ENCODE data around the gene OR5K4.

The OR5K4 gene

GRCh38 chr3:98353554-98353953 lies at the start of gene OR5K4:
Gene OR5K4 (plus strand): TSS chr3:98353854. CDS start chr3:98353854, 0 bp downstream.
- POLR2A ChIA-PET: no interaction called here

GRCh38 chr3:98322101-98322500 lies 31.6 kb upstream of the OR5K4 start:
- POLR2A ChIA-PET: no interaction called here
- no peak for DNase-seq (ENCODE audit: extremely low spot score)
- CTCF ChIA-PET: no interaction called here

More at GRCh38 chr3:98353554-98353953, at the start of gene OR5K4:
- TF ChIP-seq ELF4 (IDR thresholded peaks at IDR 0.05) (no peak), HDGF (IDR thresholded peaks at IDR 0.05; ENCODE audit: borderline replicate concordance) (no peak), CTBP1 (IDR thresholded peaks at IDR 0.05; ENCODE audit: borderline replicate concordance) (no peak), L3MBTL2 (conservative IDR thresholded peaks at IDR 0.05) (no peak), SP1 (IDR thresholded peaks at IDR 0.05) (no peak), SUZ12 (IDR thresholded peaks at IDR 0.05) (no peak), ZNF384 (IDR thresholded peaks at IDR 0.05) (no peak)
- CTCF ChIA-PET: no interaction called here
- no peak for DNase-seq (ENCODE audit: extremely low spot score)

GRCh38 chr3:98322686-98323085 lies 31.0 kb upstream of the OR5K4 start:
- CTCF ChIA-PET: no interaction called here
- no peak for DNase-seq (ENCODE audit: extremely low spot score)
- TF ChIP-seq L3MBTL2 (conservative IDR thresholded peaks at IDR 0.05) (no peak), CTBP1 (IDR thresholded peaks at IDR 0.05; ENCODE audit: borderline replicate concordance) (no peak), SUZ12 (IDR thresholded peaks at IDR 0.05) (no peak), FOXM1 (IDR thresholded peaks at IDR 0.05; ENCODE audit: borderline replicate concordance) (no peak), BHLHE40 (IDR thresholded peaks at IDR 0.05; ENCODE audit: borderline replicate concordance) (no peak), HDGF (IDR thresholded peaks at IDR 0.05; ENCODE audit: borderline replicate concordance) (no peak), ZNF384 (IDR thresholded peaks at IDR 0.05) (no peak), SP1 (IDR thresholded peaks at IDR 0.05) (no peak), PKNOX1 (IDR thresholded peaks at IDR 0.05) (no peak), LEF1 (IDR thresholded peaks at IDR 0.05; ENCODE audit: borderline replicate concordance) (no peak), FOXK2 (IDR thresholded peaks at IDR 0.05) (no peak)
- POLR2A ChIA-PET: no interaction called here

More at GRCh38 chr3:98322101-98322500, 31.6 kb upstream of the OR5K4 start:
- TF ChIP-seq FOXM1 (IDR thresholded peaks at IDR 0.05; ENCODE audit: borderline replicate concordance) (no peak), ZNF384 (IDR thresholded peaks at IDR 0.05) (no peak), HDGF (IDR thresholded peaks at IDR 0.05; ENCODE audit: borderline replicate concordance) (no peak), SP1 (IDR thresholded peaks at IDR 0.05) (no peak), ARNT (IDR thresholded peaks at IDR 0.05) (no peak), ELF4 (IDR thresholded peaks at IDR 0.05) (no peak)

GRCh38 chr3:98323425-98323824 lies 30.2 kb upstream of the OR5K4 start:
- ChIA-PET POLR2A (no interaction called here), CTCF (no interaction called here)
- TF ChIP-seq BHLHE40 (IDR thresholded peaks at IDR 0.05; ENCODE audit: borderline replicate concordance) (no peak), SUZ12 (IDR thresholded peaks at IDR 0.05) (no peak), LEF1 (IDR thresholded peaks at IDR 0.05; ENCODE audit: borderline replicate concordance) (no peak), FOXK2 (IDR thresholded peaks at IDR 0.05) (no peak), ELF4 (IDR thresholded peaks at IDR 0.05) (no peak), PKNOX1 (IDR thresholded peaks at IDR 0.05) (no peak), TARDBP (IDR thresholded peaks at IDR 0.05) (no peak), FOXM1 (IDR thresholded peaks at IDR 0.05; ENCODE audit: borderline replicate concordance) (no peak), ZNF384 (IDR thresholded peaks at IDR 0.05) (no peak), L3MBTL2 (conservative IDR thresholded peaks at IDR 0.05) (no peak), HDGF (IDR thresholded peaks at IDR 0.05; ENCODE audit: borderline replicate concordance) (no peak), NFRKB (IDR thresholded peaks at IDR 0.05) (no peak), CTBP1 (IDR thresholded peaks at IDR 0.05; ENCODE audit: borderline replicate concordance) (no peak), FOXA1 (IDR thresholded peaks at IDR 0.05) (no peak)
- no peak for DNase-seq (ENCODE audit: extremely low spot score)

GRCh38 chr3:98325055-98325454 lies 28.6 kb upstream of the OR5K4 start:
- POLR2A ChIA-PET: no interaction called here
- TF ChIP-seq CTBP1 (IDR thresholded peaks at IDR 0.05; ENCODE audit: borderline replicate concordance) (no peak), FOXA1 (IDR thresholded peaks at IDR 0.05) (no peak), HDGF (IDR thresholded peaks at IDR 0.05; ENCODE audit: borderline replicate concordance) (no peak), ARNT (IDR thresholded peaks at IDR 0.05) (no peak), L3MBTL2 (conservative IDR thresholded peaks at IDR 0.05) (no peak), PKNOX1 (IDR thresholded peaks at IDR 0.05) (no peak), FOXM1 (IDR thresholded peaks at IDR 0.05; ENCODE audit: borderline replicate concordance) (no peak), ELF4 (IDR thresholded peaks at IDR 0.05) (no peak), BHLHE40 (IDR thresholded peaks at IDR 0.05; ENCODE audit: borderline replicate concordance) (no peak), ZNF384 (IDR thresholded peaks at IDR 0.05) (no peak), FOXK2 (IDR thresholded peaks at IDR 0.05) (no peak), TARDBP (IDR thresholded peaks at IDR 0.05) (no peak), NFRKB (IDR thresholded peaks at IDR 0.05) (no peak), LEF1 (IDR thresholded peaks at IDR 0.05; ENCODE audit: borderline replicate concordance) (no peak), SP1 (IDR thresholded peaks at IDR 0.05) (no peak), SUZ12 (IDR thresholded peaks at IDR 0.05) (no peak)
- CTCF ChIA-PET: no interaction called here
- no peak for DNase-seq (ENCODE audit: extremely low spot score)

- POLR2A ChIA-PET: no interaction called here
- CTCF ChIA-PET: interaction anchor here (0.7 kb wide), 1 partner anchor 1446 kb away, joined by 3 read pairs; no protein-coding TSS in a partner anchor
- no peak for TF ChIP-seq FOXM1 (IDR thresholded peaks at IDR 0.05; ENCODE audit: borderline replicate concordance)
- no peak for TF ChIP-seq FOXA1 (IDR thresholded peaks at IDR 0.05)
- no peak for TF ChIP-seq FOXK2 (IDR thresholded peaks at IDR 0.05)
- TF ChIP-seq HDGF (IDR thresholded peaks at IDR 0.05; ENCODE audit: borderline replicate concordance): no peak
- DNase-seq (ENCODE audit: extremely low spot score): no peak
Observed at GRCh38 chr3:98326105-98326893, 27.4 kb upstream of the OR5K4 start.
